Sigmoid colon (tissue), 7 donors: Measurements from ENCODE around the gene PCDHGA6. TPM values are rescaled to one million over a fixed set of nuclear protein-coding genes. Genes with fewer than 3 reads are reported as not detected.
"Not testable (repeated sequence)": the region's sequence is repeated elsewhere in the genome, so short reads cannot be mapped to it uniquely, and the experiment has no call there.

Source experiments
- DNase-seq: peaks from one replicate; pipeline ENCODE4 v3.0.0-alpha.2; 2019
- H3K27ac ChIP-seq, 4 donors: fragments of 200-600 bp; sonication (generic); one replicate each; pipeline ENCODE4 v1.5.1; 2016 to 2019; ENCODE audit warnings: mild to moderate bottlenecking in 1 of 4
- H3K27me3 ChIP-seq, 3 donors: fragments of 200-600 bp; sonication (generic); one replicate each; pipeline ENCODE4 v1.5.1; 2019; ENCODE audit warnings: mild to moderate bottlenecking in 1 of 3
- H3K36me3 ChIP-seq, 4 donors: fragments of 200-600 bp; sonication (generic); one replicate each; pipeline ENCODE4 v1.5.1; 2016 to 2019
- H3K4me1 ChIP-seq, 4 donors: fragments of 200-600 bp; sonication (generic); one replicate each; pipeline ENCODE4 v1.5.1; 2017 to 2019
- H3K4me3 ChIP-seq, 4 donors: fragments of 200-600 bp; sonication (generic); one replicate each; pipeline ENCODE4 v1.5.1; 2017 to 2019; ENCODE audit warnings: mild to moderate bottlenecking in 2 of 4, moderate library complexity in 1 of 4
- H3K9me3 ChIP-seq, 4 donors: fragments of 200-600 bp in 3 of 4; sonication (generic) in 3 of 4; one replicate each; pipeline versions ENCODE4 v1.5.1 to v1.6.1; 2013 to 2019
- EP300 ChIP-seq, 4 donors: sonication (generic); formaldehyde crosslinking; IDR thresholded peaks; one replicate each; pipeline ENCODE4 v1.6.1; 2017; ENCODE audit warnings: antibody characterized with exemption in 4 of 4
- POLR2A ChIP-seq, 2 donors: fragments of 450-650 bp; IDR thresholded peaks; one replicate each; pipeline ENCODE4 v1.6.1; 2016; ENCODE audit warnings: antibody characterized with exemption in 2 of 2, mild to moderate bottlenecking in 2 of 2, moderate library complexity in 2 of 2
- POLR2AphosphoS5 ChIP-seq, 4 donors: sonication (generic); formaldehyde crosslinking; IDR thresholded peaks; one replicate each; pipeline ENCODE4 v1.6.1; 2017; ENCODE audit warnings: antibody characterized with exemption in 4 of 4
- WGBS, 2 donors: extraction: QIAGEN DNeasy Blood & Tissue Kit; methylation state at CpG; one replicate each; pipeline ENCODE4 v1.1.7; 2013; 5-methylcytosine and 5-hydroxymethylcytosine counted together
- intact Hi-C: fragments of 100-400 bp; cut with DNase I; formaldehyde crosslinking; loops from one replicate; pipeline ENCODE4 v1.15.1; 2023
- polyA plus RNA-seq, 3 donors: library from polyadenylated mRNA; stranded (reverse); fragments of 200-250 nt; gene quantifications; one replicate each; pipeline ENCODE4 v1.2.3, GENCODE V29; 2013
- total RNA-seq, 4 donors: library from RNA; depleted of rRNA; stranded (reverse); fragments of >200 nt; gene quantifications; one replicate each; pipeline ENCODE4 v1.1.0, GENCODE V29; 2016
- TF ChIP-seq, protein P1 (sequence below), 4 experiments: fragments of 450-650 bp in 3 of 4; fragments of 200-600 bp in 1 of 4; IDR thresholded peaks; one replicate each; pipeline ENCODE4 v1.5.1; 2016 to 2019; ENCODE audit warnings: antibody characterized with exemption in 4 of 4, mild to moderate bottlenecking in 3 of 4, moderate library complexity in 2 of 4
- donor health status: healthy with polysubstance abuse.
- donor health status: Bipolar disorder and iron deficiency.
- donor health status: healthy.

PCDHGA6 gene
- total and polyA plus RNA-seq, 7 donors, result 0.85 to 13.6 (median 5.8) TPM; not detected in 2

DNA sequence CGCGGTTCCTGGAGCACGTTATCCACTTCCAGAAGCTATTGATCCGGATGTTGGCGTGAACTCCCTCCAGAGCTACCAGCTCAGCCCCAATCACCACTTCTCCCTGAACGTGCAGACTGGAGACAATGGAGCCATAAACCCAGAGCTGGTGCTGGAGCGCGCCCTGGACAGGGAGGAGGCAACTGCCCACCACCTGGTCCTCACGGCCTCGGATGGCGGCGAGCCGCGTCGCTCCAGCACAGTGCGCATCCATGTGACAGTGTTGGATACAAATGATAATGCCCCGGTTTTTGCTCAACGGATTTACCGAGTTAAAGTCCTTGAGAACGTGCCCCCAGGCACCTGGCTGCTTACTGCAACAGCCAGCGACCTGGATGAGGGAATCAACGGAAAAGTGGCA, 29.7 kb downstream of the PCDHGA6 start:
- intact Hi-C loops, result no loop called here
- Histone ChIP-seq H3K9me3 (peaks cover 40 to 94% (median 83%) of the 10 kb centered on the region in 4 donors), H3K4me3 (peak overlapping the region in 1 of 4 donors; percentile 21), H3K36me3 (peaks cover 0 to 5% (median 0%) of the 10 kb centered on the region in 4 donors), H3K27ac (no peak overlapping the region), H3K4me1 (no peaks in the 10 kb centered on the region), H3K27me3 (no peaks in the 10 kb centered on the region)
- TF ChIP-seq POLR2A (IDR thresholded peaks at IDR 0.05), result no peak
- no peak for TF ChIP-seq EP300 (IDR thresholded peaks at IDR 0.05)
- TF ChIP-seq, protein P1, sequence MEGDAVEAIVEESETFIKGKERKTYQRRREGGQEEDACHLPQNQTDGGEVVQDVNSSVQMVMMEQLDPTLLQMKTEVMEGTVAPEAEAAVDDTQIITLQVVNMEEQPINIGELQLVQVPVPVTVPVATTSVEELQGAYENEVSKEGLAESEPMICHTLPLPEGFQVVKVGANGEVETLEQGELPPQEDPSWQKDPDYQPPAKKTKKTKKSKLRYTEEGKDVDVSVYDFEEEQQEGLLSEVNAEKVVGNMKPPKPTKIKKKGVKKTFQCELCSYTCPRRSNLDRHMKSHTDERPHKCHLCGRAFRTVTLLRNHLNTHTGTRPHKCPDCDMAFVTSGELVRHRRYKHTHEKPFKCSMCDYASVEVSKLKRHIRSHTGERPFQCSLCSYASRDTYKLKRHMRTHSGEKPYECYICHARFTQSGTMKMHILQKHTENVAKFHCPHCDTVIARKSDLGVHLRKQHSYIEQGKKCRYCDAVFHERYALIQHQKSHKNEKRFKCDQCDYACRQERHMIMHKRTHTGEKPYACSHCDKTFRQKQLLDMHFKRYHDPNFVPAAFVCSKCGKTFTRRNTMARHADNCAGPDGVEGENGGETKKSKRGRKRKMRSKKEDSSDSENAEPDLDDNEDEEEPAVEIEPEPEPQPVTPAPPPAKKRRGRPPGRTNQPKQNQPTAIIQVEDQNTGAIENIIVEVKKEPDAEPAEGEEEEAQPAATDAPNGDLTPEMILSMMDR (IDR thresholded peaks at IDR 0.05), result no peak
- TF ChIP-seq POLR2AphosphoS5 (IDR thresholded peaks at IDR 0.05), result no peak
- 35 to 57% methylated on average over 22 of the region's 22 CpGs for WGBS, 2 donors
- DNase-seq, result no peak

DNA sequence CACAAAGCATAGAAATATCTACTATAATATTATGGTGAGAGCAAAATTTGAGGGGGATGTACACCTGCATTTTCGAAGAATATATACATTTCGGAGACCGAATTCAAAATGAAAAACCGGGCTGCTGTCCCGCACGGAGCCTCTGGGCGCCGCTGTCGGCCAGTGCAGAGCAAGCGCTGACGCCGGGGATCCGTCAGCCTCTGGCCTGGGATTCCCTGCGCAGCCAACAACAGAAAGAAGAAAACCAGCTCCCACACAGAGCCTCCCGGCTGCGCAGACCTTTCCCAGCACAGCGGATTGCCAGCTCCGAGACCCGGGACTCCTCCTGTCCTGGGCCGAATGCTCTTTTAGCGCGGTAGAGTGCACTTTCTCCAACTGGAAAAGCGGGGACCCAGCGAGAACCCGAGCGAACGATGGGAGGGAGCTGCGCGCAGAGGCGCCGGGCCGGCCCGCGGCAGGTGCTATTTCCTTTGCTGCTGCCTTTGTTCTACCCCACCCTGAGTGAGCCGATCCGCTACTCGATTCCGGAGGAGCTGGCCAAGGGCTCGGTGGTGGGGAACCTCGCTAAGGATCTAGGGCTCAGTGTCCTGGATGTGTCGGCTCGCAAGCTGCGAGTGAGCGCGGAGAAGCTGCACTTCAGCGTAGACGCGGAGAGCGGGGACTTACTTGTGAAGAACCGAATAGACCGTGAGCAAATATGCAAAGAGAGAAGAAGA, 34.3 kb downstream of the PCDHGA6 start, which contains the start of gene PCDHGB6:
TSS of gene PCDHGB6 (plus strand) at position 232 of the 716 bp plus-strand sequence. CDS start at position 414, 182 bp downstream.
- not testable (repeated sequence) for DNase-seq, H3K36me3 ChIP-seq, H3K4me1 ChIP-seq, H3K27me3 ChIP-seq
- TF ChIP-seq, protein P1 (IDR thresholded peaks at IDR 0.05), result peak in 3 of 4 experiments; percentile 9 to 32 (median 21)
- peak within 1 kb of the TSS; percentile 5 to 33 (median 29) for H3K4me3 ChIP-seq
- intact Hi-C loops, result loop anchor here (5.0 kb wide), 1 partner anchor 119 kb away; no protein-coding TSS in a partner anchor
- peaks cover 36 to 92% (median 82%) of the 10 kb centered on the region in 4 donors for H3K9me3 ChIP-seq
- 13 to 46% methylated on average over 51 of the region's 51 CpGs for WGBS, 2 donors
- H3K27ac ChIP-seq, result peak within 1 kb of the TSS in 1 of 4 donors; percentile 33

DNA sequence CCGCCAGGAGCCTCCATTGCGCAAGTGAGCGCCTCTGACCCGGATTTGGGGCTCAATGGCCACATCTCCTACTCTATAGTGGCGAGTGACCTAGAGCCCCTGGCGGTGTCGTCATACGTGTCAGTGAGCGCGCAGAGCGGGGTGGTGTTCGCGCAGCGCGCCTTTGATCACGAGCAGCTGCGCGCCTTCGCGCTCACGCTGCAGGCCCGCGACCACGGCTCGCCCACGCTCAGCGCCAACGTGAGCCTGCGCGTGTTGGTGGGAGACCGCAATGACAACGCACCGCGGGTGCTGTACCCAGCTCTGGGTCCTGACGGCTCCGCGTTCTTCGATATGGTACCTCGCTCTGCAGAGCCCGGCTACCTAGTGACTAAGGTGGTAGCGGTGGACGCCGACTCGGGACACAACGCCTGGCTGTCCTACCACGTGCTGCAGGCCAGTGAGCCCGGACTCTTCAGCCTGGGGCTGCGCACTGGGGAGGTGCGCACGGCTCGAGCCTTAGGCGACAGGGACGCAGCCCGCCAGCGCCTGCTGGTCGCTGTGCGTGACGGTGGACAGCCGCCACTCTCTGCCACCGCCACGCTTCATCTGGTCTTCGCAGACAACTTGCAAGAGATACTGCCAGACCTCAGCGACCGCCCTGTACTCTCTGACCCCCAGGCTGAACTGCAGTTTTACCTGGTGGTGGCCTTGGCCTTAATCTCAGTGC, 36.1 kb downstream of the PCDHGA6 start:
- 30 to 67% methylated on average over 64 of the region's 64 CpGs for WGBS, 2 donors
- no peak for TF ChIP-seq POLR2A (IDR thresholded peaks at IDR 0.05)
- TF ChIP-seq, protein P1 (IDR thresholded peaks at IDR 0.05), result no peak
- no peak for TF ChIP-seq EP300 (IDR thresholded peaks at IDR 0.05)
- no peak for TF ChIP-seq POLR2AphosphoS5 (IDR thresholded peaks at IDR 0.05)
- H3K4me3 ChIP-seq, result no peak overlapping the region
- no peak overlapping the region for H3K27ac ChIP-seq
- peak; percentile 46 for DNase-seq
- no peaks in the 10 kb centered on the region for H3K27me3 ChIP-seq
- intact Hi-C loops, result loop anchor here (5.0 kb wide), 1 partner anchor 118 kb away; no protein-coding TSS in a partner anchor
- peaks cover 0 to 11% (median 0%) of the 10 kb centered on the region in 4 donors for H3K36me3 ChIP-seq
- H3K4me1 ChIP-seq, result no peaks in the 10 kb centered on the region
- peaks cover 37 to 91% (median 83%) of the 10 kb centered on the region in 4 donors for H3K9me3 ChIP-seq

DNA sequence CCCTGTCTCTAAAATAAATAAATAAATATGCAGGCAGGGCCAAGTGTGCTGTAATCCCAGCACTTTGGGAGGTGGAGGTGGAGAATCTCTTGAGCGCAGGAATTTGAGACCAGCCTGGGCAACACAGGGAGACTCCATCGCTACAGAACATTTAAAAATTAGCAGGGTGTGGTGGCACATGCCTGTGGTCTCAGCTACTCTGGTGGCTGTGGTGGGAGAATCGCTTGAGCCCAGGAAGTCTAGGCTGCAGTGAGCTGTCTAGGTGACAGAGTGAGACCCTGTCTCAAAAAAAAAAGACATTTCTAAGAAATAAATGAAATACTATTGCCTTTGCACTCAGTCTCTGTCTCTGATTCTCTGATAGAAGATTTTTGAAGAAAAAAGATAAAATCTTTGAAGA, 37.9 kb downstream of the PCDHGA6 start:
- Histone ChIP-seq H3K36me3 (peaks cover 0 to 11% (median 0%) of the 10 kb centered on the region in 4 donors), H3K27me3 (no peaks in the 10 kb centered on the region), H3K9me3 (peaks cover 40 to 92% (median 78%) of the 10 kb centered on the region in 4 donors), H3K27ac (no peak overlapping the region), H3K4me1 (no peaks in the 10 kb centered on the region), H3K4me3 (no peak overlapping the region)
- TF ChIP-seq EP300 (IDR thresholded peaks at IDR 0.05) (no peak), POLR2AphosphoS5 (IDR thresholded peaks at IDR 0.05) (no peak), POLR2A (IDR thresholded peaks at IDR 0.05) (no peak)
- TF ChIP-seq, protein P1 (IDR thresholded peaks at IDR 0.05), result no peak
- 68 to 77% methylated on average over 3 of the region's 3 CpGs for WGBS, 2 donors
- DNase-seq, result no peak
- intact Hi-C loops, result no loop called here
